Transverse colon (tissue), 4 donors: Measurements from ENCODE around the gene PRKCZ. TPM values are rescaled to one million over a fixed set of nuclear protein-coding genes. Genes with fewer than 3 reads are reported as not detected.

Experiments
- DNase-seq: peaks from one replicate; pipeline ENCODE4 v3.0.0-alpha.2; 2019
- H3K27ac ChIP-seq, 4 donors: fragments of 200-600 bp; sonication (generic); 2 replicates each; pipeline ENCODE4 v1.5.1; 2016 to 2018; ENCODE audit warnings: inconsistent platforms in 4 of 4
- H3K27me3 ChIP-seq: fragments of 200-600 bp; sonication (generic); 2 replicates; pipeline ENCODE4 v1.5.1; 2017; ENCODE audit warnings: inconsistent platforms
- H3K36me3 ChIP-seq, 4 donors: fragments of 200-600 bp; sonication (generic); 2 replicates each; pipeline ENCODE4 v1.5.1; 2017 to 2019; ENCODE audit warnings: inconsistent platforms in 4 of 4
- H3K4me1 ChIP-seq, 4 donors: fragments of 200-600 bp; sonication (generic); 2 replicates each; pipeline ENCODE4 v1.5.1; 2017 to 2020; ENCODE audit warnings: inconsistent platforms in 4 of 4
- H3K4me3 ChIP-seq, 4 donors: fragments of 200-600 bp; sonication (generic); 1 replicate in 1 of 4; 2 replicates in 3 of 4; pipeline versions ENCODE4 v1.5.1 to v1.6.1; 2017 to 2019; ENCODE audit warnings: inconsistent platforms in 4 of 4
- H3K9me3 ChIP-seq, 2 donors: fragments of 200-600 bp; sonication (generic); 2 replicates each; pipeline ENCODE4 v1.5.1; 2017 to 2019; ENCODE audit warnings: inconsistent platforms in 2 of 2
- EP300 ChIP-seq: sonication (generic); formaldehyde crosslinking; IDR thresholded peaks from one replicate; pipeline ENCODE4 v1.6.1; 2017; ENCODE audit warnings: antibody characterized with exemption, low read depth
- POLR2A ChIP-seq: fragments of 450-650 bp; IDR thresholded peaks from one replicate; pipeline ENCODE4 v1.6.1; 2016; ENCODE audit warnings: antibody characterized with exemption, mild to moderate bottlenecking, moderate library complexity
- POLR2AphosphoS5 ChIP-seq, 3 donors: sonication (generic); formaldehyde crosslinking; IDR thresholded peaks; one replicate each; pipeline ENCODE4 v1.6.1; 2016; ENCODE audit warnings: antibody characterized with exemption in 3 of 3
- WGBS, 2 donors: methylation state at CpG; one replicate each; pipeline ENCODE4 v1.1.5; 2018; ENCODE audit warnings: low coverage in 1 of 2; 5-methylcytosine and 5-hydroxymethylcytosine counted together
- in situ Hi-C, 4 donors: fragments of 200-750 bp; cut with MboI; loops; one replicate each; pipeline versions ENCODE4 v1.15.0 to v1.15.1; 2017; ENCODE audit warnings: low sequenced_read_pairs in 3 of 4, low pct_ligation_motif_present in 1 of 4, low pct_unique_long_range_greater_than_20kb in 1 of 4
- intact Hi-C: fragments of 100-400 bp; cut with DNase I; formaldehyde crosslinking; loops from one replicate; pipeline ENCODE4 v1.15.1; 2023; ENCODE audit warnings: low total_unique reads
- total RNA-seq, 4 donors: library from RNA; depleted of rRNA; stranded (reverse); fragments of >200 nt; gene quantifications; one replicate each; pipeline ENCODE4 v1.1.0, GENCODE V29; 2016
- TF ChIP-seq, protein P1 (sequence below), 5 experiments: fragments of 200-600 bp in 3 of 5; fragments of 450-650 bp in 2 of 5; sonication (generic) in 3 of 5; IDR thresholded peaks; 1 replicate in 2 of 5; 2 replicates in 3 of 5; pipeline ENCODE4 v1.5.1; 2016 to 2017; ENCODE audit warnings: antibody characterized with exemption in 5 of 5, inconsistent platforms in 3 of 5, mild to moderate bottlenecking in 2 of 5, moderate library complexity in 1 of 5

Gene PRKCZ
- total RNA-seq, 4 donors from 2014 or later: 48.6 to 96.7 (median 54.4) TPM

- H3K4me1 ChIP-seq: no peaks in the 10 kb centered on the region
- H3K9me3 ChIP-seq: no peaks in the 10 kb centered on the region
- DNase-seq: no peak
- no peak for TF ChIP-seq EP300
- TF ChIP-seq POLR2AphosphoS5 (IDR thresholded peaks at IDR 0.05): no peak
- no peak for TF ChIP-seq POLR2A
- TF ChIP-seq, protein P1, sequence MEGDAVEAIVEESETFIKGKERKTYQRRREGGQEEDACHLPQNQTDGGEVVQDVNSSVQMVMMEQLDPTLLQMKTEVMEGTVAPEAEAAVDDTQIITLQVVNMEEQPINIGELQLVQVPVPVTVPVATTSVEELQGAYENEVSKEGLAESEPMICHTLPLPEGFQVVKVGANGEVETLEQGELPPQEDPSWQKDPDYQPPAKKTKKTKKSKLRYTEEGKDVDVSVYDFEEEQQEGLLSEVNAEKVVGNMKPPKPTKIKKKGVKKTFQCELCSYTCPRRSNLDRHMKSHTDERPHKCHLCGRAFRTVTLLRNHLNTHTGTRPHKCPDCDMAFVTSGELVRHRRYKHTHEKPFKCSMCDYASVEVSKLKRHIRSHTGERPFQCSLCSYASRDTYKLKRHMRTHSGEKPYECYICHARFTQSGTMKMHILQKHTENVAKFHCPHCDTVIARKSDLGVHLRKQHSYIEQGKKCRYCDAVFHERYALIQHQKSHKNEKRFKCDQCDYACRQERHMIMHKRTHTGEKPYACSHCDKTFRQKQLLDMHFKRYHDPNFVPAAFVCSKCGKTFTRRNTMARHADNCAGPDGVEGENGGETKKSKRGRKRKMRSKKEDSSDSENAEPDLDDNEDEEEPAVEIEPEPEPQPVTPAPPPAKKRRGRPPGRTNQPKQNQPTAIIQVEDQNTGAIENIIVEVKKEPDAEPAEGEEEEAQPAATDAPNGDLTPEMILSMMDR (IDR thresholded peaks at IDR 0.05): no peak
- no peak overlapping the region for H3K27ac ChIP-seq
- no peaks in the 10 kb centered on the region for H3K36me3 ChIP-seq
- no peak overlapping the region for H3K4me3 ChIP-seq
- H3K27me3 ChIP-seq: peaks cover 19% of the 10 kb centered on the region
- in situ Hi-C loops (no loop called here), intact Hi-C loops (loop anchor here (10.0 kb wide), 1 partner anchor 73 kb away; no protein-coding TSS in a partner anchor)
- 89% methylated on average over 46 of the region's 46 CpGs; no CpG with 5 or more reads in 1 of the 2 donors for WGBS, 2 donors
These were observed 22.1 kb upstream of the PRKCZ start for GRCh38 chr1:2027961-2028583.

GRCh38 chr1:2028870-2029560, 21.2 kb upstream of the PRKCZ start:
- H3K27ac ChIP-seq: no peak overlapping the region
- H3K9me3 ChIP-seq: no peaks in the 10 kb centered on the region
- H3K4me3 ChIP-seq: no peak overlapping the region
- no peaks in the 10 kb centered on the region for H3K36me3 ChIP-seq
- H3K4me1 ChIP-seq: no peaks in the 10 kb centered on the region
- DNase-seq: no peak
- intact Hi-C loops (loop anchor here (10.0 kb wide), 1 partner anchor 74 kb away; no protein-coding TSS in a partner anchor), in situ Hi-C loops (no loop called here)
- TF ChIP-seq, protein P1 (IDR thresholded peaks at IDR 0.05): no peak
- no peak for TF ChIP-seq EP300
- TF ChIP-seq POLR2A: no peak
- TF ChIP-seq POLR2AphosphoS5 (IDR thresholded peaks at IDR 0.05): no peak
- 88% methylated on average over 21 of the region's 26 CpGs; no CpG with 5 or more reads in 1 of the 2 donors for WGBS, 2 donors
- peaks cover 10% of the 10 kb centered on the region for H3K27me3 ChIP-seq

DNA sequence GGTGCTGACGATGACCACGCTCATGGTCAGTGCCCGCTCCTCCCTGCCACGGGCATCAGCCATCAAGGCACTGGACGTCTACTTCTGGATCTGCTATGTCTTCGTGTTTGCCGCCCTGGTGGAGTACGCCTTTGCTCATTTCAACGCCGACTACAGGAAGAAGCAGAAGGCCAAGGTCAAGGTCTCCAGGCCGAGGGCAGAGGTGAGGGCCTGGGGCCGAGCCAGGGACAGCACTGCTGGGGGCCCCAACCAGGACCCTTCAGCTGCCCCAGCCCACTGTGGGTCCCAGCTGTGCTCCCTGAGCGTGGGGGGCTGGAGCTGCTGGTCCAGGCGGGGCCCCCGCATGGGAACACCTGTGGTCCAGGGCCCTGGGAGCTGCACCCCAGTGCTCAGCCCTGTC, 20.6 kb upstream of the PRKCZ start:
- no peaks in the 10 kb centered on the region for H3K4me1 ChIP-seq
- H3K4me3 ChIP-seq: no peak overlapping the region
- no peak overlapping the region for H3K27ac ChIP-seq
- H3K27me3 ChIP-seq: peaks cover 6% of the 10 kb centered on the region
- no peak for TF ChIP-seq POLR2A
- TF ChIP-seq, protein P1 (IDR thresholded peaks at IDR 0.05): no peak
- no peak for TF ChIP-seq EP300
- no peak for TF ChIP-seq POLR2AphosphoS5 (IDR thresholded peaks at IDR 0.05)
- intact Hi-C loops: loop anchor here (10.0 kb wide), 1 partner anchor 75 kb away; no protein-coding TSS in a partner anchor
- no peaks in the 10 kb centered on the region for H3K36me3 ChIP-seq
- in situ Hi-C loops: no loop called here
- 87% methylated on average over 15 of the region's 15 CpGs; no CpG with 5 or more reads in 1 of the 2 donors for whole genome bisulfite sequencing, 2 donors
- H3K9me3 ChIP-seq: no peaks in the 10 kb centered on the region
- DNase-seq: no peak

DNA sequence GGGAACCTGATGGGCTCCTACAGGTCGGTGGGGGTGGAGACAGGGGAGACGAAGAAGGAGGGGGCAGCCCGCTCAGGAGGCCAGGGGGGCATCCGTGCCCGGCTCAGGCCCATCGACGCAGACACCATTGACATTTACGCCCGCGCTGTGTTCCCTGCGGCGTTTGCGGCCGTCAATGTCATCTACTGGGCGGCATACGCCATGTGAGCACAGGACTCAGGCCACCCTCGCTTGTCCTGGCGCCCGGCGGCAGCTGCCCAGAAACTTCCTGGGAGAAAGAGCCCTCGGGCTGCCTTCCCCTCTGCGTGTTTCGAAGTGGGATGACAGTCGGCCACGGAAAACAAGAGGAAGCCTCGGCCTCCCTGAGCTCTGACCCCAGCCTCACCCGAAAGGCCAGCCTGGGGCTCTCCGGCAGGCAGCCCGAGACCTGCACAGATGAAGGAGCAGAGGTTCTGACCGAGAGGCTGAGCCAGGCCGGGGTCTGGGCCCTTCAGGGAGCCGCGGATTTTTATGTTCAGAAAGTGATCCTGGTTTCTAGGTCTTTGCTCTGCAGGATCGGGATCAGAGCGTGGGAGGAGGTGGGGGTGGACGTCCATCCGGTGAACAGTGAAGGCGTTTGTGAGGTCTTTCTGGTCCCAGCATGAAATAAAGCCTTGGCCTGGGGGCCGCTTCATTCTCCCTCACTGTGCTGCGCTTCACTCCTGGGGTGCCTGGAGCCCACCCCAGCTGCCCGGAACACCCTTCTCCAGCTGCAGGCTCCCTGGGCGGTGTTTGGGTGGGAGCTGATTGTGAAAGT, 19.9 kb upstream of the PRKCZ start:
- 85% methylated on average over 35 of the region's 42 CpGs; no CpG with 5 or more reads in 1 of the 2 donors for whole genome bisulfite sequencing, 2 donors
- Histone ChIP-seq H3K4me1 (no peaks in the 10 kb centered on the region), H3K27me3 (no peaks in the 10 kb centered on the region), H3K36me3 (no peaks in the 10 kb centered on the region), H3K9me3 (no peaks in the 10 kb centered on the region), H3K4me3 (no peak overlapping the region), H3K27ac (no peak overlapping the region)
- DNase-seq: no peak
- in situ Hi-C loops (loop anchor here in 1 of 4 donors (10.0 kb wide), 1 partner anchor 85 kb away; no protein-coding TSS in a partner anchor), intact Hi-C loops (no loop called here)
- TF ChIP-seq EP300 (no peak), POLR2AphosphoS5 (IDR thresholded peaks at IDR 0.05) (no peak), POLR2A (no peak)
- TF ChIP-seq, protein P1 (IDR thresholded peaks at IDR 0.05): no peak
